Suppressor macrophage treated with lipopolysaccharide for 4 hours (primary cell): ENCODE data around the gene NMB.
A peak's percentile ranks its signal among the peaks of the same experiment; 100 is the strongest.

Source experiments
- DNase-seq: peaks from one replicate; pipeline ENCODE4 v3.0.0-alpha.2; 2020

Gene NMB

GRCh38 chr15:84658080-84658787, at the start of gene NMB:
TSS of gene NMB (minus strand) at chr15:84658199. CDS start at chr15:84658152, 47 bp downstream.
- peak; percentile 77 for DNase-seq

- DNase-seq, result no peak
Observed at GRCh38 chr15:84703808-84704207, 45.8 kb upstream of the NMB start.

GRCh38 chr15:84702961-84703482, 45.0 kb upstream of the NMB start:
- DNase-seq, result no peak

GRCh38 chr15:84699538-84700191, 41.7 kb upstream of the NMB start:
- DNase-seq, result no peak

GRCh38 chr15:84697236-84697990, 39.4 kb upstream of the NMB start:
- no peak for DNase-seq

- no peak for DNase-seq
Observed at GRCh38 chr15:84696757-84697156, 38.8 kb upstream of the NMB start.

- no peak for DNase-seq
Observed at GRCh38 chr15:84690342-84690741, 32.3 kb upstream of the NMB start.

- no peak for DNase-seq
Observed at GRCh38 chr15:84689858-84690257, 31.9 kb upstream of the NMB start.

- peak; percentile 26 for DNase-seq
Observed at GRCh38 chr15:84686446-84686845, 28.4 kb upstream of the NMB start.

GRCh38 chr15:84685304-84685703, 27.3 kb upstream of the NMB start:
- DNase-seq, result peak; percentile 63

GRCh38 chr15:84684092-84684491, 26.1 kb upstream of the NMB start:
- peak; percentile 66 for DNase-seq

GRCh38 chr15:84681831-84682230, 23.8 kb upstream of the NMB start:
- DNase-seq, result peak; percentile 28

- no peak for DNase-seq
Observed at GRCh38 chr15:84671211-84671610, 13.2 kb upstream of the NMB start.

- DNase-seq, result no peak
Observed at GRCh38 chr15:84669726-84670125, 11.7 kb upstream of the NMB start.

- DNase-seq, result no peak
Observed at GRCh38 chr15:84668221-84668982, 10.4 kb upstream of the NMB start.

GRCh38 chr15:84666373-84666772, 8.4 kb upstream of the NMB start:
- no peak for DNase-seq

GRCh38 chr15:84661001-84661400, 3.0 kb upstream of the NMB start:
- no peak for DNase-seq

- DNase-seq, result no peak
Observed at GRCh38 chr15:84659904-84660781, 2.1 kb upstream of the NMB start.

GRCh38 chr15:84658788-84659411, 901 bp upstream of the NMB start:
- DNase-seq, result no peak

- DNase-seq, result no peak
Observed at GRCh38 chr15:84657748-84658079, 285 bp downstream of the NMB start.

GRCh38 chr15:84656972-84657371, 1.0 kb downstream of the NMB start:
- no peak for DNase-seq
